Globus pallidus (tissue), 1 donor: ENCODE data around the gene EHBP1L1.

Source experiments
- DNase-seq: peaks from one replicate; pipeline ENCODE4 v3.0.0-alpha.2; 2015; ENCODE audit warnings: low spot score

EHBP1L1 gene

DNA sequence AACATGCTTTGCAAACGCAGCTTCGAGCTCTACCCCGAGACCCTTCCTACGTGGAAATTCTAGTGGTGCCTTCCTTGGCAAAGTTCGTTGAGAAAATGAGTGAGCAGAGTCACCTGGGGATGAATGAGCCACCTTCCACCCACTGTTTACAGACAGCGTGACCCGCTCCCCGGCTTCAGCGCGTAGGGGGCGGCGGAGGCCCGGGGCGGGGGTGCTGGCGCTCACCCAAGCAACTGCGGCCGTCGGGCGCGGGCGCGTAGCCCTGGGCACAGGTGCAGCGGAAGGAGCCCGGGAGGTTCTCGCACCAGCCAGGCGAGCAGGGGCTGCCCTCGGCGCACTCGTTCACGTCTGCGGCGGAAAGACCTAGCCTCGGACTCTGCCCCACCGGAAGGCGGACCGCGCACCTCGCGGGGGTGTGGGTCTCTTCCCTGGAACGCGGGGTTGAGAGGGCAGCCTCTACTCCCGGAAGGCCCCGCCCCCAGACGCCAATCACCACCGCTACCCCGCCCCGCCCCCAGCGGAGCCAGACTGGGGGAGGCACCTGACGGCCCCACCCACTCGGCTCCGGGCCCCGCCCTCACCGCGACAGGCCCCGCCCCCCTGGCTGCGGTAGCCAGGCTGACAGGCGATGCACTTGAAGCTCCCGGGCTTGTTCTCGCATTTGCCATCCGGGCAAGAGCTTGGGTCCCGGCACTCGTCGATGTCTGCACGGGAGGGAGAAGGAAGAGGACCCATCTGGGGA, 29.5 kb upstream of the EHBP1L1 start:
- no peak for DNase-seq

DNA sequence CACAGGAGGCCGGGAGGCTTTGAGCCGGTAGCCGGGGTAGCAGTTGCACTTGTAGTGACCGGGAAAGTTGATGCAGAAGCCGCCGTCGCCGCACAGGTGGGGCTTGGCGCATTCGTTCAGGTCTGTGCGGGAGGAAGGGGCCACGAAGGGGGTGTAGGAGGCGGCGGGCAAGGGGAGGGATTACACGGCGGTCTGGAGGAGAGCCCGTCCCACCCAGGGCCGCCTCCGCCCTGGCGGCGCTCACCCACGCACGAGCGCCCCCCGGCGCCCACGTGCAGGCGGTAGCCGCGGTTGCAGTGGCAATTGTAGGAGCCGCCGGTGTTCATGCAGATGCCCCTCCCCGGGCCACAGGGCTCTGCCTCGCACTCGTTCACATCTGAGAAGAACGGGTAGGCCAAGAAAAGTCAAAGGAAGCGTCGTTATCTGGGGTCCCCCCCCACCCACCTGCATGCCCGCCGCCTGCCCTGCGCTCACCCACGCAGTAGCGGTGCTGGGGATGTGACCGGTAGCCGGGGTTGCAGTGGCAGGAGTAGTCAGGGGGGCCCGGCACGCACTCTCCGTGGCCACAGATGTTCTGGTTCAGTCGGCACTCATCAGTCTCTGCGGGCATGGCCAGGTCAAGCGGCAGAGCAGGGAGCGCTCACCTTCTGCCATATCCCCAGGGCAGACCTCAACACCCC, 28.3 kb upstream of the EHBP1L1 start:
- no peak for DNase-seq

DNA sequence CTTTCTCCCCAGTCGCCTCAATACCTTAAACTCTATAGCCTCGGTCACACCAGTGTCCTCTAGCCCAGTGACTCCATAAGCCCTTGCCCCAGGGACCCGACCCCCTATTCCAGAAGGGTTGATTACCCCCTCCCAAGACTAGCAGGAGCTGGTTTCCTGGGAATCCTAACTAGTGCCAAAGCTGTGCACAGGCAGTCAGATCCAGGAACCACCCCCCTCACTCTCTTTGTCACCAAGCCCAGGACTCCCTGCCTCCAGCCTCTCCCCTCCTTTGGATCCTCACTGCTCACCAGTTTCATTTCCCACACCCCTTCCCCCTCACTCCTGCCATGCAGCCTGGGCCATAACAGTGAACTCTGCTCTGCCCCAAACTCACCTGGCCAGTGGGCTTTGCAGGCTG, 27.5 kb upstream of the EHBP1L1 start:
- no peak for DNase-seq

DNA sequence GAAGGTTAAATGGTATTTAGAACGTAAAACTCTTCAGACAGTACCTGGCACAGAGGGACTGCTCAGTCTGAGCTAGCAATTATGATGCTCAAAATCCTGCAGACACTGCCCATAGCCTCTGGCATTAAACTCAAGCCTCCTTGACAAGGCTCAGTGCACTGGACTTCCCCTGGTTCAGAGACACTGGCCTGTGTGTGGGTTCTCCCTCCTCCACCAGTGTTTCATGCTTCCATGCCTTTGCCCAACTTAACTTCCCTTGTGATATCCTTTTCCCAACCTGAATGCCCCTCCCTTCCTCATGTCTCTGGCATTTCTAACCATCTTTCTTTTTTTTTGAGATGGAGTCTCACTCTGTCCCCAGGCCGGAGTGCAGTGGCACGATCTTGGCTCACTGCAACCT, 26.8 kb upstream of the EHBP1L1 start:
- DNase-seq = no peak

DNA sequence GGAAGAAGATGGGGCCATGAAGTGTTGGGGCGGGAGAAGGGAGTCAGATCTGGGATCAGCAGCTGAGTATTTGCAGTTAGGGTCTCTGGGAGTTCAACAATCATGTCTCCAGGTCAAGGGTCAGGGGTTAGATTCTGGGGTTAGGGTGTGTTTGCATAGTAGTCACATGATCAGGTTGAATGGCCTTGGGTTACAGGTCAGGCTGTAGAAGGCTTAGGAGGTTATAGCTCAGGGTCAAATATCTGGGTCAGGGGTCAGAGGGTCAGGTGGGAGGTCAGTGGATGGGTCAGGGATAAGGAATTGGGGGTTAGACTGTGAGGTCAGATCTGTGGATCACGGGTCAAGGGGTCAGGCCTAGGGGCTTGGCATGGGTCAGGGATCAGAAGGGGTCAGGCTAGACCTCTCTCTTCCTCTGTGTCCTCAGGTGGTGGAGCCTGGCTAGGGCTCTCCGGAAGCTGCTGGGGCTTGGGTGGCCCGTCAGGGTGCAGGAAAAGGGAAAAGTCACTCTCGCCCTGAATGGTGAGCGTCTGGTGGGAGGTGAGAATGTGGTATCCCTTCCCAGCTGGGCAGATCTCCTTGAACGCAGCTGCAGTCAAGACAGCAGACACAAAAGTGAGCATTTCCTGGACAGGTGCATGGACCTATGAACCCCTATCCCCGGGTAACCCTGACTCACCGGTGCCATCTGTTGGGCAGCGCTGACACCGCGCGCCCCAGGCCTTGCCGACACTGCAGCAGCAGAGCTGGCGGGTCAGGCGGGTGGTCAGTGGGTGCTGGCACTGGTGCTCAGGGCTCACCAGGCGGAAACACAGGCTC, 24.1 kb upstream of the EHBP1L1 start:
- DNase-seq = no peak

DNA sequence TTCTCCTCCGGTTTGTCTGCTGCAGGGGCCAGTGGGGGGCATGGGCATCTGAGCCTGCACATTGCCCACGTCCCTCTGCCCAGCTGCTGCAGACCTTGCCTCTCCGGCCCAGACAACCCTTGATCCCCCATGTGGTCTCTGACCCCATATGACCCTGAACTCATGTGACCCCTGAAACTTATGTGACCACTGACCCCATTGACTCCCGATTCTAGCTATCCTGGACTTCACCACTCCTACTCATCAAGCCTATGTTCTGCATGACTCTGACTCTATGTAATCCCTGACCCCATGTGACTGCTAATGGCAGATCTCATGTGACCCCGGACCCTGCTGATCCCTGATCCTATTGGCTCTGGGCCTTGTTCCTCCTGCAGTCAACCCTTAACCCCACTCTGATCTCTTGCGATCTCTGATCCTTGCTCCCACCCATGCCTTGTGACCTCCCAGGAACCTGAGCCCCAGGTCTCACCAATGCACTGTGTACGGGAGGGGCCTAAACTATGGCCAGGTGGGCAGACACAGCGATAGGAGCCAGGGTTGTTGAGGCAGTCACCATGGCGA, 23.4 kb upstream of the EHBP1L1 start:
- DNase-seq = no peak

DNA sequence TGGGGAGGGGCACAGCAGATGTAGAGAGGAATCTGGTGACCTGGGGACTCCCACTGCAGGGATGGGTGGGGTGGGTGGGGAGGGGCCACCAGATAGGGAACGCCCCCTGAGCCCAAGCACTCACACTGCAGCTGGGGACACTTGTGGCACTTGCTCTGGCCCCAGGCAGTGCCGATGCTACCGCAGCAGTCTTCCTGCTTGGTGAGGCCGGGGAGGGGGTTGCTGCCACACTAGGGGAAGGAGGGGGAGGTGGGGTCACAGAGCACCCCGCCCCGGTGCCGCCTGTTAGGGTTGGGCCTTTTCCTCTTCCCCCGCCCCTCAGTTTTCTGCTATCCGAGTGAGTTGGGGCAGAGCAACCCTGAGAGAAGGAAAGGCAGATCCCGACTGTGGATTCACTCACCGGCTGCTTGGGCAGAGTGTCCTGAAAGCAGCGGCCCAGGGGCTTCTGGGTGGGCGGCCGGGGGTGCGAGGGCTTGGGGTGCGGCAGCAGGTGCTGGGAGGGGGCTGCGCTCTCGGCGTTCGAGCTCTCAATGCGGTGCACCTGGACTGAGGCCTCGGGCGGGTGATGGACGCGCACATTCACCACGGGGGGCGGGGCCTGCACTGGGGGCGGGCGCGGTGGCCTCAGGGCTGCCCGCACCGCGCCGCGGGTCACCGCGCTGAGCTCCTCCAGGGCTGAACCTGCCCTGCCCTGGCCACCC, 22.4 kb upstream of the EHBP1L1 start:
- DNase-seq = no peak

DNA sequence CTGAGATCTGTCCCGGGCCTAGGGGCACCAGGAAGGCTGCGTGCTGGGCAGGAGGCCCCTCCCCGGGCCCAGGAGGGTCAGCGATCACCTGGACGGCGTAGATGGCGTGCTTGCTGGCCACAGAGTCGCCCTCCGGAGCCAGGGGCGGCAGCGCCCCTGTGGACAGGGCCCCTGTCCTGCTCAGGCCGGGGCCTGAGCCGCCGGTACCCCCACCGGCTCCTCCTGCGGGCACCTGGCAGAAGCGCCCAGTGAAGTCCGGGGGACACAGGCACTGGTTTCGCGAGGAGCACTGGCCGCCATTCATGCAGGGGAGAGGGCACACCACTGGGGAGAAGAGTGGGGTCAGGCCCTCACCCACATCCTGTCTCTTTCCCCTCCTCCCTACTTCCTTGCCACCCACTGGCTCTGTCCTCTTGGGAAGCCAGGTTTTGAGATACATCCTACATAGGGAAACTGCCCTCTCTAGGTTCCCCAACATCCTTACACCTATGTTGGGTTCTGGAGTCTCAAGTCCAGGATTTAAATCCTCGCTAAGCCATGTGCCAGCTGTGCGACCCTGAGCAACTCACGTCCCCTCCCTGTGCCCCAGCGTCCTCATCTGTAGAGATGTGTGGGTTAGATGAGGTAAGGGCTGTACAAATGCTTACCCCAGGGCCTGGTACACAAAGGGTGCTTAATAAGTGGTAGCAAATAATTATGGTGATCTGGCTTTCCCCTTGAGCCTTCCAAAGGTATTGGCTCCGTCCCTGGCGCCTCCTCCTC, 21.6 kb upstream of the EHBP1L1 start:
- no peak for DNase-seq

DNA sequence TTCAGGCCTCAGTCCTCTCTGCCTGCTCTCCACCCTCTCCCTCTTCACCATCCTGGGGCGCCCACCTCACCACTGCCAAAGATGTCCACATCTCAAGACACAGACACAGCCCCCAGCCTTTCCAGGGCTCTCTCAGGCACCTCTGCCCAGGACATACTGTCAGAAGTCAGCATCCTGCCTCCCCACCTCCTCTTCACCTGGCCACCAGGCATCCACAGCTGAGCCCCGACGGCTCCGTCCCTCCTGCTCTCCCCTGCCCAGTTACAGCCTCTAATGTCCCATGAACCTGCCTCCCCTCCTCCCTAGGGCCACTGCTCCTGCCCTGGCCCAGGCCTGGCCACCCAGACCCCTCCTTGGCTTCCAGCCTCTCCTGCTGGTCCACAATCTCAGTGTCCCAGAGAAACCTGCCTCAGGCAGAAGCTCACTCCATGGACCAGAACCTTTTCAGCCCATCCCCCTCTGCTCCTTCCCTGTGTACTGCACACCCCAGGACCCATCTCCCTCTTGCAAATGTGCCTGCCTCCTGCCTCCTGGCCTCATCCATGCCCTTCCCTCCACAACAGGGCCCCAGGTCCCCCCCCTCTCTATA, 20.9 kb upstream of the EHBP1L1 start:
- no peak for DNase-seq

DNA sequence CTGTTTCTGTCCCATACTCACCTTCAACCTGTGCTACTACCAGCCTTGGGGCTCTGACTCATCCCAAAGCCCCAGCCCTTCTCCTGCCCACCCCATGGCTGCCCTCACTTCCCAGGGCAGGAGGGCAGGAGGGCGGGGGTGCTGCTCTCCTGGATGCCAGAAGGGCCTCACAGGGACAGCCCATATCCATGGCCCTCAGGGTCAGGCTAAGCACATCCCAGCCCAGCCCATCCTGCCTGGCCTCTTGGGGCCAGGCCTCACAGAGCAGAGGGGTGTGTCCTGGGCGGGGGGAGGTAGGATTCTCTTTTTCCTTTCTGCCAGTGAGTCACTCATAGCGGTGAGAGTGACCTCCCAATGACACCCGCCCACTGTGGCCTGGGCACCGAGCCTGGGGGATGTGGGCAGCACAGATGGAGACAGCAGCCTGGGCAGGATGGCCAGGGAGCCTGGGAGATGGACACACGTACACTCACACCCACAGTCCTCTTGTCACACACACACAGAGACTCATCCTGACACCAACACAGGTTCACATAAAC, 20.1 kb upstream of the EHBP1L1 start:
- DNase-seq = no peak

DNA sequence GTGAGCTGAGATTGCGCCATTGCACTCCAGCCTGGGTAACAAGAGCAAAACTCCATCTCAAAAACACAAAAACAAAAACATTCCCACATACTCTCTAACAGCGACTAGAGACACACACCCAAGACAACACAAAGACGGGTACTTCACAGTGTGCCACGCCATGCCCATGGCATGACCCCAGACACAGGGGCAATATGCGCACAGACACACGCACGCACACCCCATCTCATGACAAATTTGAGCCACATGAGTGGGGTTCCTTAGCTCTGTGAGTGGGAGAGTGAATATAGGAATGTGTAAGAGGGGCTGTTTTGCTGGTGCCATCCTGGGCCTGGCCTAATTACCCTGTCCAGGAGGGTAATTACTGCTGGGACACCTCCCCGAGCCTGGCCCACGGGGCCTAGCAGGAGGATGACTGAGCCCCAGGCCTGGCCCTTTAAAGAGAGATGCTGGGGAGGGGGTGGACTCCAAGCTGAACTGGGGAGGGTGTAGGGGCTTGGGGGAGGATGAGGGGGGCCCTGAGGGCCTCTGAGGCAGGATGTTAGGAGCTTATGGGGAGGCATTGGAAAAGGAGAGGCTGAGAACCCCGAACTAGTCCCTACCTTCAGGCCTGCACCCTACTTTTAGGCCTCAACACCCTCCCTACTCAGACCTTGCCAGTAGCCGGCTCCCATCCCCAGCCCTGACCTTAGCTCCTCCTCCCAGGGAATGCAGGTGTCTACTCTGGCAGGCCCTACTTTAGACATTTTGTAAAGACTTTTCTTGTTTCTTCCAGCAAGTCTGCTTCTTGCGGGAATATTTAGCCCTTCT, 19.2 kb upstream of the EHBP1L1 start:
- DNase-seq = no peak

DNA sequence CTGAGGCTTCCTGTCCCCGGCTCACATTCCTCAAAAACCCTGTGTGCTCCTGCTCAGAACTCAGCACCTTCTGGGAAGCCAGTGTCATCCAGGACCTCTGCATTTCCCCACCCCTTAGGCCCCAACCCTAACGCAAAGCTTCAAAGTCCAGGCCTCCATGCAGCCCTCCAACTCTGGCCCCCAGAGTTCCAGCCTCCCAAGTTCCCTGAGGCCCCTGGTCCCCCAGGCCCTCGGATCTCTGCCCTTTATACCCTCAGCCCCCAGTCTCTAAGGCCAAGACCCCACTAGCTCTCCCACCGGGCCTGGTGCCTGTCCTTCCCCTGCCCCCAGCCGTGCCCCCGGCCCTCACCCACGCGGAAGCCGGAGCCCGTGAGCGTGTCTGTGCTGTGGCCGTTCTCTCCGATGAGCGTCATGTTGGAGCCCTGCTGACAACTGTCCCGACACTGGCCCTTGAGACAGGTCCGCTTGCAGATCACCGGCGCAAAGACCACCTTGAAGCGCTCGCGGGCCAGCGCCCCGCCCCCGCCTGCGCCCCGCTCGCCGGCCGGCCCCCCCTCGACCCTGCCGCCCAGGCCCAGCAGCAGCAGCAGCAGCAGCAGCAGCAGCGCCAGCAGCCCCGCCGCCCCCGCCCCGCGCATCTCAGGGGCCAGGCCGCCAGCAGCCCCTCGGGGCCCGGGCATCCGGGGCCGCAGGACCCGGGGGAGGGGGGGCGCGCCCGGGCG, 18.4 kb upstream of the EHBP1L1 start:
- DNase-seq = no peak

DNA sequence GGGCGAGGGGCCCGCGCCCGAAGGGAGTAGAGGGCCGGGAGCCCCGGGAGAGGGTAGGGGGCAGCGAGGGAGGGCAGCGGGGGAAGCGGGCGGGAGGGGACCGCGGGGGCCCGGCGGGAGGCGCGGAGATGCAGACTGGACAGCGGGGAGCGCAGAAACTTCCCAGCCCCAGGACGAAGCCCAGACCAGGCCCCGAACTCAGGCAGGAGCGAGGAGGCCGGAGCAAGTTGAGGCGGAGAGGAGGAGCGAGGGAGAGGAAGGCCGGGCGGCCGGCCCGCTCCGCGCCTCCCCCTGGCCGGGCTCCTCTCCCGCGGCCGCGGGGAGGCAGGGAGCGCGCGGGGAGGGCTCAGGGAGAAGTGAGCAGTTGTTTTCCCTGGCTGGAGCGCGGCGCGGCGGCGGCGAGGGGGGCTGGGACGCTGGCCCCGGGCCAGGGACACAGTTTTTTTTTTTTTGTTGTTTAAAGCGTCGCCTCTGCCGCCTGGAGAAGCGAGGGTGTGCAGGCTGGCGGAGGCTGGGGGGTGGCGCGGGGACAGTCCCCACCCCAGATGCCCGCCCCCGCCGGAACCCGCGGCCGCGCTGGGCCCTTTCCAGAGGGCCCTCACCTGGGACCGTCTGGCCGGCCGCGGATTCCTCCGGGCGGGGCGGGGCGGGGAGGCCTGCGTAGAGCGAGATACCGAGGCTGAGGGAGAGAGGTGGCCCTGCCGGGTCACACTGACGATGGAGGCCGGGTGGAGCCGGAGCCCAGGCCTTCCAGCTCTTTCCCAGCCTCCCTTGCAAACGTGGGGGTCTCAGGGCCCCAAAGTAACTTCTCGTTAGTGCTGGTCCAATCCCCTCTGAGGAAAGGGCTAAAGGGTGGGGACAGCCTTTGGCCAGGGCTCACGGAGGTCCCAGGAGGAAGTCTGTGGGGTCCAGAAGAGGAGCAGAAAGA, 17.6 kb upstream of the EHBP1L1 start, which contains the start of gene LTBP3:
TSS of gene LTBP3 (minus strand) at position 358 of the 928 bp plus-strand sequence. CDS start 400 bp downstream, outside the sequence.
- peak; percentile 93 for DNase-seq

DNA sequence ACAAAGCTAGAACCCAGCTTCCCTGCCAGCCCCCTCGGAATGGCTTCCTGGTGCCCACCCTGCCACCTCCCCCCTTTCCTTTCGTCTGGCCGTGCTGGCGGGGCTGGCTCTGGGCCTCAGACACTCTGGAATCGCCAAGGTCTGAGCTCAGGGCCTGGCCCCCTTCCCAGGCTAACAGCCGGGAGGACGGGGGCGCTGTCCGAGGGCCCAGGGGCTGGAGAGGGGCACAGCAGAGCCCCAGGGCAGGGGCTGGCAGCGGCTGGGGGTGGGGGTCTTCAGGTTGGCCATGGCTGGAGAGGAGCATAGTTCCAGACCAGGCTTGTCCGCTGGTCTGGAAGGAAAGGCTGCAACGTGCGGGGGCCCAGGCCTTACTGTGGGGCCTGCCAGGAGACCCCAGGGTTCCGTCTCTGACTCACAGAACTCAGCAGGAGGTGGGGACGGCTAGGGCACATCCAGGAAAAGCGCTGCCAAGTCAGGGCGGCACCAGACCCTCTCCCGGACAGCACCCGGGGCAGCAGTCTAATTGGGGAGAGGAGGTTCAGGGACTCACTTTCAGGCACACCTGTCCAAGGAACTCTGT, 16.8 kb upstream of the EHBP1L1 start:
- peak; percentile 81 for DNase-seq

DNA sequence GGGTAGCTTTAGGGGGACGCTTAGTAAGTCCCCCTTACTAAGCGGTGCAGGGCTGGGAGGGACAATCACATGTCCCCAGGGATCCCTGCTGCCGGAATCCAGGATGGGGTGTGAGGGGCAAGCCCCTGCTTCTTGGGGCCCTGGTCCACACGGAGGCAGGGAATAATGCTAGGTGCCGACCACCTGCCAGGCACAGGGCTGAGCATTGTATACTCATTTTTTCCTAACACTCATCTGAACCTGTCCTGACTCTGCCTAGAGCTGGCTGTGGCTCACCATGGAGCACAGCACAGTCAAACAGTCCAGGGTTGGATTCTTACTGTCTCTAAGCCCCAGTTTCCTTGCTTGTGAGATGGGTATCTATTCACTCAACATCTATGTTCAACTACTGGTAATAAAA, 16.3 kb upstream of the EHBP1L1 start:
- no peak for DNase-seq

DNA sequence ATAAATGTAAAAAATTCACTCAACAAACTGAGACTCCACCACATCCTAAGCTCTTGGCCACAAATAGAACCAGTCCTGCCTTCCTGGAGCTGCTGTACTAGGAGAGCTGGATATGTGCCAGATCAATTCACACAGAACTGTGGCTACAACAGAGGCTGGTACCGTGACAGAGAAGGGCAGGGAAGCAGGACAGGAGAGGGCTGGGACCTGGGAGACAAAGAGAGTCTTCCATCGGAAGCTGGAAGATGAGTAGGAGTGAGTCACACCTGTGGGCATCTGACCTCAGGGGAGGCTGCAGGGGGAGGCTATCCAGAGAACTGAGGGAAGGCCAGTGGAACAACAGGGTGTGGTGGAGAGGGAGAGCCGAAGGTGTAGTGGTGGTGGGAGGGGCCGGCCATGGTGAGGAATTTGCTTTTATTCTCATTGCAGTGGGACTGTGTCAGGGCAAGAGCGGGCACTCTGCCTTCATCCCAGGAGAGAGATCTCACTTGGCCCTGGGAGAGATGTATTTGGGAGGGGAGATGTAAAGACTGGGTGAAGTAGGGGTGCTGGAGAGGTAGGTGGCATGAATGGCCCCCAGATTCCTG, 15.8 kb upstream of the EHBP1L1 start:
- peak; percentile 64 for DNase-seq
